SK-N-MC (cell line): Measurements from ENCODE around the gene KRTAP10-9.
"Not testable (repeated sequence)": the region's sequence is repeated elsewhere in the genome, so short reads cannot be mapped to it uniquely, and the experiment has no call there.

Experiments used
- EZH2 ChIP-seq: fragments of 200-600 bp; sonication (generic); IDR thresholded peaks from one replicate; pipeline ENCODE4 v1.6.1; 2017; ENCODE audit warnings: antibody characterized with exemption
- FOXP2 ChIP-seq: optimal IDR thresholded peaks from 2 replicates; pipeline ENCODE3; 2011; ENCODE audit warnings: mild to moderate bottlenecking, moderate library complexity; ENCODE audit not compliant: insufficient read depth; ENCODE audit errors: extremely low read length, control extremely low read depth
- POLR2AphosphoS5 ChIP-seq: IDR thresholded peaks from 2 replicates; pipeline ENCODE4 v1.6.1; 2012; ENCODE audit warnings: mild to moderate bottlenecking, low read depth, low read length, borderline replicate concordance

- not testable (repeated sequence) for TF ChIP-seq POLR2AphosphoS5, EZH2, FOXP2
These were observed 939 bp downstream of the KRTAP10-9 start for GRCh38 chr21:44627831-44628233.
